Measurements from ENCODE around the gene CST7.
"Not testable (repeated sequence)": the region's sequence is repeated elsewhere in the genome, so short reads cannot be mapped to it uniquely, and the experiment has no call there.

CST7 gene

GRCh38 chr20:24918579-24919566, 30.2 kb upstream of the CST7 start:
- Histone ChIP-seq H3K27ac (replicated peaks) (no peak overlapping the region), H3K4me3 (replicated peaks; ENCODE audit: insufficient read depth, low read length) (no peak overlapping the region), H3K27me3 (ENCODE audit: insufficient read depth, poor library complexity, severe bottlenecking) (no peaks in the 10 kb centered on the region)
- no peak for DNase-seq (ENCODE audit: low read depth in 1 of 2, low spot score in 1 of 2)
- TF ChIP-seq GABPA (IDR thresholded peaks at IDR 0.05; ENCODE audit: low read depth): no peak
- no peak for TF ChIP-seq CTCF (IDR thresholded peaks at IDR 0.05; ENCODE audit: insufficient read depth, low read length)
- TF ChIP-seq REST (IDR thresholded peaks at IDR 0.05; ENCODE audit: insufficient replicate concordance, low read depth): no peak
- no peak for TF ChIP-seq POLR2AphosphoS5 (IDR thresholded peaks at IDR 0.05; ENCODE audit: low read depth)
- TF ChIP-seq SPI1 (IDR thresholded peaks at IDR 0.05; ENCODE audit: borderline replicate concordance, low read depth): no peak

- H3K4me3 ChIP-seq (replicated peaks; ENCODE audit: insufficient read depth, low read length); DNase-seq (ENCODE audit: low read depth in 1 of 2, low spot score in 1 of 2); H3K27me3 ChIP-seq (ENCODE audit: insufficient read depth, poor library complexity, severe bottlenecking); H3K27ac ChIP-seq (replicated peaks): not testable (repeated sequence)
Observed at GRCh38 chr20:24919665-24920064, 29.4 kb upstream of the CST7 start.

GRCh38 chr20:24920706-24921105, 28.4 kb upstream of the CST7 start:
- not testable (repeated sequence) for DNase-seq (ENCODE audit: low read depth in 1 of 2, low spot score in 1 of 2); H3K27me3 ChIP-seq (ENCODE audit: insufficient read depth, poor library complexity, severe bottlenecking); H3K4me3 ChIP-seq (replicated peaks; ENCODE audit: insufficient read depth, low read length); H3K27ac ChIP-seq (replicated peaks)

- not testable (repeated sequence) for H3K4me3 ChIP-seq (replicated peaks; ENCODE audit: insufficient read depth, low read length); H3K27me3 ChIP-seq (ENCODE audit: insufficient read depth, poor library complexity, severe bottlenecking); DNase-seq (ENCODE audit: low read depth in 1 of 2, low spot score in 1 of 2); H3K27ac ChIP-seq (replicated peaks)
Observed at GRCh38 chr20:24929259-24929658, 19.8 kb upstream of the CST7 start.

GRCh38 chr20:24929867-24930723, 19.0 kb upstream of the CST7 start:
- H3K4me3 ChIP-seq (replicated peaks; ENCODE audit: insufficient read depth, low read length); H3K27me3 ChIP-seq (ENCODE audit: insufficient read depth, poor library complexity, severe bottlenecking): not testable (repeated sequence)
- DNase-seq (ENCODE audit: low read depth in 1 of 2, low spot score in 1 of 2): peak in 1 of 2 experiments; percentile 64
- H3K27ac ChIP-seq (replicated peaks): peak overlapping the region; percentile 42

- H3K27ac ChIP-seq (replicated peaks): peak overlapping the region; percentile 42
- H3K4me3 ChIP-seq (replicated peaks; ENCODE audit: insufficient read depth, low read length); DNase-seq (ENCODE audit: low read depth in 1 of 2, low spot score in 1 of 2); H3K27me3 ChIP-seq (ENCODE audit: insufficient read depth, poor library complexity, severe bottlenecking): not testable (repeated sequence)
Observed at GRCh38 chr20:24930724-24931688, 18.1 kb upstream of the CST7 start.

- not testable (repeated sequence) for DNase-seq (ENCODE audit: low read depth in 1 of 2, low spot score in 1 of 2); H3K27me3 ChIP-seq (ENCODE audit: insufficient read depth, poor library complexity, severe bottlenecking); H3K27ac ChIP-seq (replicated peaks); H3K4me3 ChIP-seq (replicated peaks; ENCODE audit: insufficient read depth, low read length)
Observed at GRCh38 chr20:24931893-24932292, 17.2 kb upstream of the CST7 start.
